DMS153 treated with DMSO at 0.1 percent for 48 hours (cell line): ENCODE data around the gene GASK1A.
"Not testable (repeated sequence)": the region's sequence is repeated elsewhere in the genome, so short reads cannot be mapped to it uniquely, and the experiment has no call there.

Experiments used
- DNase-seq: peaks from one replicate; lab custom pipeline; 2025; ENCODE audit not compliant: unreplicated experiment; lab: John Stamatoyannopoulos, UW

Gene GASK1A

GRCh38 chr3:43059456-43059855 lies 80.3 kb downstream of the GASK1A start:
- DNase-seq, result no peak

GRCh38 chr3:43061101-43061895 lies 82.2 kb downstream of the GASK1A start:
- no peak for DNase-seq

DNA sequence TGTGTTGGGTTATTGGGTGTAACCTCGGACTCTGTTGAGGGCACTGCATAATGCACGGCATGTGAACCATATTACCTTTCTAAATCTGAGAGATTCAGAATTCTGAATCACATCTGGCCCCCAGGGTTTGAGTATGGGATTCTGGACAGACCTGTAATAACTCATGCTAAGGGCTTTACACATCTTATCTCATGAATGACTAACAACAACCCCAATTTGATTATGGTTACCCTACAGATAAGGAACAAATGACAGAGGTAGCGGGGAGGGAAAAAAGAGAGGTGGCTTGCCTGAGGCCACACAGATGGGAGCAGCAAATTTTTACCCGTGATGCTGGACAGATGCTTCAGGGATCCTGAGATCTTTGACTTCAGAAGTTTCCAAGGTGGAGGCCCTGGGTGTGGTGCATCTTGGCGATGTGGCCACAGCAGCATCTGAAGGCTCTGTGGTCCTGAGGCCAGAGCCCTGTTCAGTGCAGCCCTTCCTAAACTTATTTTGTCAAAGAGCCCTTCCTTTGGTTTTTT lies 83.0 kb downstream of the GASK1A start:
- DNase-seq, result no peak

- DNase-seq, result no peak
Measured at GRCh38 chr3:43062564-43063040, 83.5 kb downstream of the GASK1A start.

GRCh38 chr3:43063114-43063513 lies 84.0 kb downstream of the GASK1A start:
- DNase-seq, result no peak

DNA sequence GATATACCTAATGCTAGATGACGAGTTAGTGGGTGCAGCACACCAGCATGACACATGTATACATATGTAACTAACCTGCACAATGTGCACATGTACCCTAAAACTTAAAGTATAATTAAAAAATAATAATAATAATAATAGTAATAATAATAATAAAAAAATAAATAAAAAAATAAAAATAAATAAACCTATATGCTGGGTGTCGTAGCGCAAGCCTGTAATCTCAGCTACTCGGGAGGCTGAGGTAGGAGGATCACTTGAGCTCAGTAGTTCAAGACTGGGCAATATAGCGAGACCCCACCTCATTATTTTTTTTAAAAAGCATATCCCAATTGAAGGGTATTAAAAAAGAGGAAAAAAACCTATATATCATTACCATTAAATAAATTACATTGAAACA lies 91.6 kb downstream of the GASK1A start:
- not testable (repeated sequence) for DNase-seq

DNA sequence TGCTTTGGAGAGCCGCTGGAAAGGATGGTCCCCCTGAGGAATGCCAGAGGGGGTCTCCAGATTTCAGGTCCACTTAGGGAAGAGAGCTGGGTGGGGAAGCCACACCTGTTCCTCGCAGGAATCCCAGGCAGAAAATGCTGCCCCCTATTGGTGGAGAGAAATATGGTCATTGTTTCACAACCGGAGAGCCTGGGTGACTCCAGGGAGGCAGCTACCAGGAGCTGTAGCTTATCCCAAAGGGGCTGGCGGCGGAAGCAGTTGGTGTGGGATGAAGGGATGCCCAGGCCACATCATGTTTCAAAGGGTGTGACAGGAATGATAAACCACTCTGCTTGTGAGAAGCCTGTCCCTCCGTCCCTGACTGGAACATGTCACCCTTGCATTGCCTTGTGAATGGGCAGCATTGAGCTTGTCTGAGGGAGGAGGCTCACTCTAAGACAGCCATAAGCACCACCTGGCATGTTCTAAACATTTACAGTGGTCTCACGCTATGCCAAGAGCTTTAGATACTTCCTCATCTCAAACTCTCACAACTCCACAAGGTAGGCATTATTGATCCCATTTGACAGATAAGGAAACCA lies 92.3 kb downstream of the GASK1A start:
- DNase-seq, result no peak

GRCh38 chr3:43072361-43072760 lies 93.2 kb downstream of the GASK1A start:
- DNase-seq, result no peak

DNA sequence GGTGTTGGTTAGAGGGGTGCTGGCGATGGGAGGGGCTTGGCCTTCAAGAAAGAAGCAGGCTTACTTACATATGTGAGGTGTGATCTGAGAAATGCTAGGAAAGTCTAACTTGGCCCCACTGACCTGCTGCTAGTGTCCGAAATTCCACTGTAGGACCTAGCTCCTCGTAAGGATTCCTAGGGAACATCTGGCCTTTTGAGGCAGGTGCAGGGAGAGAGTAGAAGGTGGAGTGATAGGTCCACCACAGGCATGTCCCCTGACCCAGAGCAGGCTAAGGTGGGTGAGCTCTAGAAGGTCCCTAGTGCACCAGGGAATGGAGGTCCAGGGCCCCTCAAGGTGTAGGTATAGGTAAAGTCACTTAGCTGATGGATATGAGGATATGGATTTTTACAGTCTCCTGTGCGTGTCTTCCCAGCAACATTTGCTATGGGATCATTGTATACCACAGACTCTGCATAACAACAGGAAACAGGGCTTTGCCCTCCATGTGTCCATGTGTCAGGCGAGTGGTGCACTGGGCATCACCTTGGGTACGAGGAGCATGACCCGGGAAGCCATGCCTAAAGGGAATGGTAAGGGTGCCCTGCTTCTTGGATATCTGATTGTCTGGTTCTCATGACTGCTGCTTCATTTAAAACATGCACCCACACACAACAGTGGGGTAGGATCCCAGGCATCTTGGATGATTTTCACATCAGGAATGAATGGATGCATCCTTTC lies 94.2 kb downstream of the GASK1A start:
- DNase-seq, result no peak

GRCh38 chr3:43073836-43074220 lies 94.7 kb downstream of the GASK1A start:
- DNase-seq, result no peak

DNA sequence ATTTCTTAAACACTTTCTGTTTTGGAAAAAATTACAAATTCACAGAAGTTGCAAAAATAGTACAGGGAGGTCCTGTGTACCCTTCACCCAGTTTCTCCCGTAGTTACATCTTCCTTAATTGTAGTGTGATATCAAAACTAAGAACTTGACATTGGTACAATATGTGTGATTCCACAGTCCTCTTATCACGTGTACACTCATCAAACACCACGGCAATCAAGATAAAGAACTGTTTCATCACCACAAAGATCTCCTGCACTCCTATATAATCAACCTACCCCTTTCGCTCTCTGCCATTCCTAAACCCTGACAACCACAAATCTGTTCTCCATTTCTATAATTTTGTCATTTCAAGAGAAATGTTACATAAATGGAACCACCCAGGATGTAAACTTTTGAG lies 95.4 kb downstream of the GASK1A start:
- DNase-seq, result no peak

DNA sequence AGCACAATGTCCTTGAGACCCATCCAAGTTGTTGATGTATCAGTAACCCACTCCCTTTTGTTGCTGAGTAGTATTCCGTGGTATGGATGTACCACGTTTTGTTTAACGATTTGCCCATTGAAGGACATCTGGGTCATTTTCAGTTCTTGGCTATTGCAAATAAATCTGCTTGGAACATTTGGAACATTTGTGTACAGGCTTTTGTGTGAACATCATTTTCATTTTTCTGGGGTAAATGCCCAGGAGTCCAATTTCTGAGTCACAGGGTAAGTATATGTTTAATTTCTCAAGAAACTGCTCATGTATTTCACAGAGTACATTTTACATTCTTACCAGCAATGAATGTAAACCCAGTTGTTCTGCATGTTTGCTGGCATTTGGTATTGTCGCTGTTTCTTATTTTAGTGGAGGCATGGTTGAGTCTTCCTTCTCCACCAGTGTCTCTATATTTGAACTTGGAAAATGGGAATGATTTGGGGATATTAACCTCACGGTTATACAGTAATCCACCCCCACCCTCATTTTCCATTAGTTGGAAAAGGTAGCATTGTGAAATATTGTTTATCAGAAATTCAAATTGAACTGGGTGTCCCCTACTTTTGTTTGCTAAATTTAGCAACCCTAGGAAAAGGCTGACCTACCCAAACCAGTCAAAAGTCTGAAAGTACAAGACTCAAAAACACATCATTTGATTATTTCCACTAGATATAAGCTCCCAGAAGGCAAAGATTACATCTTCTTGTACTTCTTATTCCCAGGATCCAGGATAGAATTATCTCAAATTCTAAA lies 96.0 kb downstream of the GASK1A start:
- no peak for DNase-seq

DNA sequence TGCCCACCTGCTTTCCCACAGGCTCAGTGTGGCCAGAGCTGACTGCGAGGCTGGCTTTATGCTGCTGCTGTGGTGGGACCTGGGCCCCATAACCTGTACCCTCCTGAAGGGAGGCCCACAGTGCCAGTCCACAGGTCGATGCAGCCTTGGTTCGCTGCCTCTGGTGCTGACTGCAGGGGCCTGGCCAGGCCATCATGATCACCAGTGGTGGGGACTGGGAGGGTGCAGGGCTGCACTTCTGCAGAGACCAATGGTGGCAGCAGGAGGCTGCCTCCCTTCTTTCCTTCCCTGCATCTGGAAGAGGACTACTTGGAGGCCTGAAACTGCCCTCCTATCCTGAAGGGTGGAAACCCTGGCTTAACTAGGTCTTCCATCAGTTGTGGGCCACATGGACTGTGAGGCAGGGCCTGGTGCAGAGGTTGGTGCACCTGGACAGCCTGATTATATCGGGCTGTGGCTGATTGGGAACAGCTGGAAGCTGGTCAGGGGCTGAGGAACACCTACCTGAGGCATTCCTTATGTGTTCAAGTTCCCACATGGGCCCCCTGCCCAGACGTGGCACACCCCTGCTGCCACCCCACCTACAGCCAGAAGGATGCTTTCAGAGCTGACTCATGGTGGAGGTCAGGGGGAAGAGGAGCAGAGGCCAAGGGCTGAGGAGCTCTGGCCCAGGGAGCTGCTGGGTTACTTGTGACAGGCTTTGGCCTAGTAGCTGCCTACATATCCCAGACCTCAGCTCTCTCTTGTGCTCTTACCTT lies 97.0 kb downstream of the GASK1A start:
- DNase-seq, result no peak

DNA sequence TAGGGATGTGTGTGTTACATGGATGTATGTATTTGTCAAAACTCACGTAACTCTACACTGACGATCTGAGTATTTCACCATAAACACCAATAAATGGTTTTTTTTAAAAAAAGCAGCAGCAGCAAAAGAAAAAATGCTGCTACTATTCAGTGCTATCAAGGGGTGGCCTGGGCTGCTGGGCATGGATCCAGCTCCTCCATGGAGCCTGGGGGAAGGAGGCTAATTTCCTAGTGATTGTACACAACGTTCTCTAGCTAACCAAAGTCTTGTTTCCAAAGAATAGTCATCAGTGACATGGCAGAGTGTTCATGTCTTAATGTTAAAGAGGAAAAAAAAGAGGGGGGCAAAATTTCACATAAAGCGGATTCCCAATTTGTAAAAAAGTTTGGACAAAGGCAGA lies 97.7 kb downstream of the GASK1A start:
- DNase-seq, result no peak

GRCh38 chr3:43077261-43077660 lies 98.2 kb downstream of the GASK1A start:
- no peak for DNase-seq

DNA sequence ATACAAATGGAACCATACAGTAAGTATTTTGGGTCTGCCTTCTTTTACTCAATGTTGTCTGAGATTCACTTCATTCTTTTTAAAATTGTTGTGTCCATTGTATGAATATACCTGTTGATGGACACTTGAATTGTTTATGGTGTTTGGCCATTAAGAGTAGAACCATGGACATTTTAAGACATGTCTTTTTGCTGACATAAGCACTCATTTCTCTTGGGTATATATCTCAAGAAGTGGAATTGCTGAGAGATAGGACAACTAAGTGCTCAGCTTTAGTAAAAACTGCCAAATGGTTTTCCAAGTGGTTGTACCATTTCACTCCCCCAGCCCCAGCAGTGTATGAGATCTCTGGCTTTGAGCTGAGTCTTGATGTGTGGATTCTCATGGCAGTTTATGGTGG lies 98.6 kb downstream of the GASK1A start:
- no peak for DNase-seq

- DNase-seq, result no peak
Measured at GRCh38 chr3:43079536-43080332, 100.6 kb downstream of the GASK1A start.

DNA sequence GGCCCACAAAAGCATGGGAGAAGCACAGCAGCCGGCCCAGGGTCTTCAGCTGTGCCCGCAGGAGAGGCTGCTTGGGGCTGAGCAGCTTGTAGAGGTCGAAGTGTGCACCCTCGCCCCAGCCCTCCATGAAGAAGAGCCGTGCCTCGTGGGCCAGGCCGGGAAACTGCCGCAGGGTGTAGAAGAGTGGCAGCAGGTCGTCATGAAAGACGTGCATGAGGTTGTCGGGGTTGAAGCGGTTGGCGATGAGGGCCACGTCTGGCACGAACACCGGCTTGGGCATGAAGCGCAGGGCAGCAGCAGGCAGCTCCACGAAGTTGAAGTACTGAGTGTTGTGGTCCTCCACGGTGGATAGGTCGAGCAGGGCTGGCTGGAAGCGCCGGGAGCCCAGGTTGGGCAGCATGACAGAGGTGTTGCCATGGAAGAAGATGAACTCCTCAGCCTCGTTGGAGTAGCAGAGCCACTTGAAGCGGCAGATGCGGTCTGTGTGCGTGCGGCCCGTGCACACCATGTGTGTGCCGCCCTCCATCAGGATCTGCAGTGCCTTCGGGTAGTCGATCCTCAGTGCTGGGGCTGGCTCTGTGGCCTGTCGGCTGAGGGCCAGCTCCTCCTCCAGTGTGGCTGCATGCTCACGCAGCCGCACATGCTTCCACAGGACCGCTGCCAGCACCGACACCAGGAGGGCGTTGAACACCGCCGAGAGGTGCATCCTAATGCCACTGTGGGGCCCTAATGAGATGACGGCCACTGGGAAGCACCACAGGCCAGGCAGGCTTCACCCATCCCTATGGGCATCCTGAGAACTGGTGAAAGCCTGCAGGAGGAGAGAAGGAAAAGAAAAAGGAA lies 101.8 kb downstream of the GASK1A start:
- DNase-seq, result no peak

DNA sequence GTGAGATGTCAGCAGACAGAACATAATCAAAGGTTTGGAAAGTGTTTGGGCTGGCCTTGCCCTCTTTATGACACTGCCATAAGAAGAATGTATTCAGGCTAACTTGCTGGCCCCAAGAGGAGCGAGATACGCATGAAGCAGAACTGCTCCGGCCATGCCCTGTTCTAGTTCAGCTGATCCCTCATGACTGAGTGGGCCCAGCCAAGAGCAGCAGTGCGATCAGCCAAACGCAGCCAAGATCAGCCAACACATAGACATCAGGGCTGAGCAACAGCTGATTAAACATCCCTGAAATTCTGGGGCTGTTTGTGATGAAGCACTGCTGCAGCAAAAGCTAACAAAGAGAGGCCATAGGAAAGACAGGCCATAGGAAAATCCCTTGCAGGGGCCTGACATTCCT lies 102.7 kb downstream of the GASK1A start:
- no peak for DNase-seq
